Ovary (tissue), 9 donors: ENCODE results near the gene TRIM46. TPM values are rescaled to one million over a fixed set of nuclear protein-coding genes. Genes with fewer than 3 reads are reported as not detected.
"Not testable (repeated sequence)": the region's sequence is repeated elsewhere in the genome, so short reads cannot be mapped to it uniquely, and the experiment has no call there.

ENCODE experiments used
- DNase-seq, 5 donors: peaks; one replicate each; pipeline ENCODE4 v3.0.0-alpha.2; 2019 to 2020
- H3K27ac ChIP-seq, 2 donors: fragments of 200-600 bp; one replicate each; pipeline versions ENCODE4 v1.5.1 to v1.8.0; 2019 to 2022
- H3K27me3 ChIP-seq: fragments of 200-600 bp; one replicate; pipeline ENCODE4 v1.8.0; 2022
- H3K36me3 ChIP-seq: fragments of 200-600 bp; sonication (generic); one replicate; pipeline ENCODE4 v1.5.1; 2019
- H3K4me1 ChIP-seq: one replicate; pipeline ENCODE4 v1.8.1; 2013; ENCODE audit warnings: mild to moderate bottlenecking, moderate library complexity; ENCODE audit not compliant: insufficient read depth
- H3K4me3 ChIP-seq: fragments of 200-600 bp; sonication (generic); one replicate; pipeline ENCODE4 v1.5.1; 2017
- H3K9me3 ChIP-seq, 2 donors: fragments of 200-600 bp in 1 of 2; sonication (generic) in 1 of 2; one replicate each; pipeline versions ENCODE4 v1.5.1 to v1.8.1; 2013 to 2019; ENCODE audit warnings: mild to moderate bottlenecking in 1 of 2, moderate library complexity in 1 of 2
- CTCF ChIP-seq, 3 donors: fragments of 450-650 bp in 2 of 3; fragments of 200-600 bp in 1 of 3; IDR thresholded peaks; one replicate each; pipeline versions ENCODE4 v1.5.1 to v1.8.0; 2016 to 2022; ENCODE audit warnings: antibody characterized with exemption in 3 of 3, mild to moderate bottlenecking in 1 of 3
- EP300 ChIP-seq: sonication (generic); formaldehyde crosslinking; IDR thresholded peaks from one replicate; pipeline ENCODE4 v1.6.1; 2017; ENCODE audit warnings: antibody characterized with exemption
- POLR2A ChIP-seq: fragments of 450-650 bp; IDR thresholded peaks from one replicate; pipeline ENCODE4 v1.6.1; 2017; ENCODE audit warnings: antibody characterized with exemption, mild to moderate bottlenecking, moderate library complexity
- WGBS, 3 donors: extraction: QIAGEN DNeasy Blood & Tissue Kit in 1 of 3; methylation state at CpG; one replicate each; pipeline versions ENCODE4 v1.1.5 to v1.1.7; 2013 to 2017; 5-methylcytosine and 5-hydroxymethylcytosine counted together
- intact Hi-C, 4 donors: fragments of 100-400 bp; cut with DNase I; formaldehyde crosslinking; loops; one replicate each; pipeline versions ENCODE4 v1.11.0 to v1.15.1; 2022 to 2023
- polyA plus RNA-seq, 2 donors: library from polyadenylated mRNA; stranded (reverse); fragments of 200-250 nt in 1 of 2; fragments of 350-450 nt in 1 of 2; fragmentation: Illumina TruSeq in 1 of 2; extraction: RNeasy Lipid Tissue Mini Kit (QIAGEN cat#74804) in 1 of 2; gene quantifications; one replicate each; pipeline ENCODE4 v1.2.3, GENCODE V29; 2013 to 2014
- total RNA-seq, 7 donors: library from RNA; depleted of rRNA in 2 of 7; stranded (reverse); fragments of >200 nt in 2 of 7; fragmentation: NEBNext Ultra II Directional in 3 of 7; extraction: Animal tissue kit (Norgen Biotek cat#: 25700) in 3 of 7; gene quantifications; one replicate each; pipeline versions ENCODE4 v1.1.0 to v1.2.4, GENCODE V29; 2016 to 2023
- donor health status: DM: no; HTN: no; CAD: no; lungs with moderate emphysema.
- donor health status: DM: no; HTN: no; CAD: no.
- donor health status: Bipolar disorder and iron deficiency.
- donor health status: DM: yes; HTN: yes; CAD: no.
- donor health status: DM: no; HTN: no; CAD: no.
- donor health status: DM: yes; HTN: yes; CAD: no.

The TRIM46 gene
- total and polyA plus RNA-seq, 9 donors = 0.12 to 0.87 (median 0.29) TPM; not detected in 1

- H3K27me3 ChIP-seq = no peaks in the 10 kb centered on the region
- intact Hi-C loops = loop anchor here in 1 of 4 donors (5.0 kb wide), 1 partner anchor 74 kb away; no protein-coding TSS in a partner anchor
- H3K4me3 ChIP-seq = no peak overlapping the region
- WGBS, 3 donors = 54 to 72% (median 63%) methylated on average over 8 of the region's 8 CpGs
- peaks cover 7% of the 10 kb centered on the region for H3K4me1 ChIP-seq
- TF ChIP-seq POLR2A (no peak), EP300 (no peak), CTCF (IDR thresholded peaks at IDR 0.05) (no peak)
- H3K27ac ChIP-seq = peak overlapping the region in 1 of 2 donors; percentile 26
- DNase-seq = no peak
- no peaks in the 10 kb centered on the region for H3K9me3 ChIP-seq
- no peaks in the 10 kb centered on the region for H3K36me3 ChIP-seq
These were observed 7.6 kb upstream of the TRIM46 start for GRCh38 chr1:155166051-155166470.

GRCh38 chr1:155166471-155167165 is 7.0 kb upstream of the TRIM46 start:
- Histone ChIP-seq H3K27me3 (no peaks in the 10 kb centered on the region), H3K9me3 (no peaks in the 10 kb centered on the region), H3K36me3 (no peaks in the 10 kb centered on the region), H3K4me3 (no peak overlapping the region), H3K4me1 (peaks cover 7% of the 10 kb centered on the region), H3K27ac (peak overlapping the region; percentile 20 to 31)
- peak; percentile 58 to 71 (median 68) for DNase-seq
- TF ChIP-seq CTCF (IDR thresholded peaks at IDR 0.05) (no peak), POLR2A (no peak), EP300 (no peak)
- intact Hi-C loops = loop anchor here in 1 of 4 donors (5.0 kb wide), 1 partner anchor 74 kb away; no protein-coding TSS in a partner anchor
- 5 to 9% (median 8%) methylated on average over 26 to 27 of the region's 27 CpGs for WGBS, 3 donors

GRCh38 chr1:155167166-155168104 is 6.2 kb upstream of the TRIM46 start:
- H3K4me3 ChIP-seq = no peak overlapping the region
- intact Hi-C loops = loop anchor here (2.0 to 5.0 kb wide), 3 partner anchors 75 to 77 kb away; no protein-coding TSS in a partner anchor
- H3K27me3 ChIP-seq = no peaks in the 10 kb centered on the region
- TF ChIP-seq CTCF (IDR thresholded peaks at IDR 0.05) (peak; percentile 40 to 93 (median 76)), POLR2A (no peak)
- H3K4me1 ChIP-seq = peaks cover 7% of the 10 kb centered on the region
- peak; percentile 77 to 90 (median 84) for DNase-seq
- no peaks in the 10 kb centered on the region for H3K36me3 ChIP-seq
- WGBS, 3 donors = 5 to 8% (median 7%) methylated on average over 25 to 28 of the region's 28 CpGs
- H3K27ac ChIP-seq = peak overlapping the region; percentile 20 to 31
- H3K9me3 ChIP-seq = no peaks in the 10 kb centered on the region

GRCh38 chr1:155168105-155168445 is 5.6 kb upstream of the TRIM46 start:
- H3K36me3 ChIP-seq, H3K27ac ChIP-seq, H3K27me3 ChIP-seq, H3K9me3 ChIP-seq, DNase-seq, H3K4me3 ChIP-seq, H3K4me1 ChIP-seq: not testable (repeated sequence)
- intact Hi-C loops = loop anchor here (2.0 to 5.0 kb wide), 3 partner anchors 75 to 77 kb away; no protein-coding TSS in a partner anchor
- WGBS, 3 donors = 33 to 44% (median 43%) methylated on average over 4 of the region's 4 CpGs
